Astrocyte of the spinal cord (primary cell): ENCODE data around the gene IFT43.

ENCODE experiments used
- DNase-seq: peaks from one replicate; pipeline ENCODE4 v3.0.0; 2011; ENCODE audit warnings: low read depth, low spot score
- H3K4me3 ChIP-seq: 2 replicates; pipeline ENCODE4 v1.5.1; 2011; ENCODE audit warnings: low read depth, mild to moderate bottlenecking, low read length, moderate library complexity
- in situ Hi-C: cut with HindIII; loops from 2 replicates; pipeline ENCODE4 v1.10.0; 2017; ENCODE audit warnings: low sequenced_read_pairs
- TF ChIP-seq, protein P1 (sequence below): IDR thresholded peaks from 2 replicates; pipeline ENCODE4 v1.5.1; 2012; ENCODE audit warnings: low read depth, mild to moderate bottlenecking, low read length, inconsistent platforms

IFT43 gene

DNA sequence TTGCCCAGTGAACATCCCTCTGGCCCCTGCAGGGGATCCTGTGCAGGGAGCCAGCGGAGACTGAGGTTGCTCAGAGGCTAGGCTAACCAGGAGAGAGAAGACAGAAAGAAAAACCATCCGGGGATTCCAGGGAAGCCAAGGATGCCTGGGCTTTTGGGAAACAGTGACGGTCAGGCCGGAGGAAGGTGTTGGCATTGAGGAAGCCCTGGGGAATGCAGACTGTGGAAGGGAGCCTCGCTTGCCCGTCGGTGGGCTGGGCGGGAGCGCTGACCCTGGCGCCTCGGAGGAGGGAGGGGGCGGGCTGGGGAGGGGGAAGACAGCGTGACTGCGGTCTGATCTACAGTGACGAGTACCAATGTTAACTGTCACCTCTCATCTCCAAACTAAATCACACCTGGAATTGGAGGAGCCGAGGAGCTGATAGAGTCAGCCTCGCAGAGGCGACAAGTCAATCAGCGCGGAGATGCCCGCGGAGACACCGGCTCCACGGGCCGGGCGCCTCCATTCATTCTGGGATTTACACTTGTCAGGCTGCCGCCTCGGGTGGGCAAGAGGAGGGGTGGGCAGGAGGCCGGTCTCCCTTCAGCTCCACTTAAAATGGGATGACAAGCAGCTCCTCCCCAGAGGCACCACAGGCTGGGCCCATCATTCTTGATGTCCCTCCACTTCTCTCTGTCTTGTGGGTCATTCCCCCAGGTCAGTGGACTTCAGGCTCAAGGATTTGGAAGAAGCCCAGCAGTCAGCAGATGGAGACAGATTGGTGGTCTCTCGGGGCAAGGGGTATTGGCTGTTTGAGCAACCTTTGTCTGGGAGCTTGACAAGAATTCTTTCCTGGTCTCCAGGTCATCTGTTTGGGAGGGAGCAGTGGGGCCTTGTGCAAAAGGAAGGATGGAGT is 145.8 kb downstream of the IFT43 start:
- no peak for DNase-seq
- TF ChIP-seq, protein P1, sequence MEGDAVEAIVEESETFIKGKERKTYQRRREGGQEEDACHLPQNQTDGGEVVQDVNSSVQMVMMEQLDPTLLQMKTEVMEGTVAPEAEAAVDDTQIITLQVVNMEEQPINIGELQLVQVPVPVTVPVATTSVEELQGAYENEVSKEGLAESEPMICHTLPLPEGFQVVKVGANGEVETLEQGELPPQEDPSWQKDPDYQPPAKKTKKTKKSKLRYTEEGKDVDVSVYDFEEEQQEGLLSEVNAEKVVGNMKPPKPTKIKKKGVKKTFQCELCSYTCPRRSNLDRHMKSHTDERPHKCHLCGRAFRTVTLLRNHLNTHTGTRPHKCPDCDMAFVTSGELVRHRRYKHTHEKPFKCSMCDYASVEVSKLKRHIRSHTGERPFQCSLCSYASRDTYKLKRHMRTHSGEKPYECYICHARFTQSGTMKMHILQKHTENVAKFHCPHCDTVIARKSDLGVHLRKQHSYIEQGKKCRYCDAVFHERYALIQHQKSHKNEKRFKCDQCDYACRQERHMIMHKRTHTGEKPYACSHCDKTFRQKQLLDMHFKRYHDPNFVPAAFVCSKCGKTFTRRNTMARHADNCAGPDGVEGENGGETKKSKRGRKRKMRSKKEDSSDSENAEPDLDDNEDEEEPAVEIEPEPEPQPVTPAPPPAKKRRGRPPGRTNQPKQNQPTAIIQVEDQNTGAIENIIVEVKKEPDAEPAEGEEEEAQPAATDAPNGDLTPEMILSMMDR, result no peak
- in situ Hi-C loops, result no loop called here
- H3K4me3 ChIP-seq, result no peak overlapping the region

DNA sequence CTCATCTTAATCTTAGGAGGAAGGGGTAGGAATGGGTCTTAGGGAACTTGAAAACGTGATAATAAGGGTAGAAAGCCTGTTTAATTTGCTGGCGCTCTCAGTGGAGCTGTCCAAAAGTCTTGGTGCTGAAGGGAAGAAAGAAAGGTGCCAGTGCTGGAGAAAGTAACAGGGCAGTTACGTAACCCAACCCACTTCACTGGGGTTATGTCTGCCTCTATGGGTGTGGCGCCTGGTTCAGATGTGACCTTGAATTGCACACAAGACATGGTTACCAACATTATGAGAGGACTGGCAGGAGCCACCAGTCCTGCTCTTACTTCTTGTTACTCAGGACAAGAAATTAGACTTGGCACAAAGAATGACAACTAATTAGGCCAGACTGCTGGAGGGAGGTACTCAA is 147.5 kb downstream of the IFT43 start:
- in situ Hi-C loops, result no loop called here

More for the DNA sequence above, 147.5 kb downstream of the IFT43 start:
- H3K4me3 ChIP-seq, result no peak overlapping the region
- DNase-seq, result peak; percentile 30
- TF ChIP-seq, protein P1, result no peak
